ENCODE results near the gene FMOD. TPM values are rescaled to one million over a fixed set of nuclear protein-coding genes. Genes with fewer than 3 reads are reported as not detected.

Gene FMOD
- total and polyA plus RNA-seq, 4 donors: 21.8 to 140 (median 81.7) TPM

GRCh38 chr1:203378556-203379245 lies 27.8 kb upstream of the FMOD start:
- H3K4me1 ChIP-seq (ENCODE audit: control insufficient read depth, insufficient read depth, low read length): peaks cover 3% of the 10 kb centered on the region
- H3K4me3 ChIP-seq (ENCODE audit: low read depth, low read length): no peak overlapping the region
- peak in 2 of 6 donors; percentile 46 to 55 for DNase-seq (ENCODE audit: low read depth in 4 of 6, low spot score in 6 of 6)
- H3K36me3 ChIP-seq (ENCODE audit: control insufficient read depth, insufficient read depth, low read length): no peaks in the 10 kb centered on the region
- no peak overlapping the region for H3K27ac ChIP-seq (ENCODE audit: low read depth, low read length)
- 62% methylated on average over 5 of the region's 8 CpGs for WGBS (ENCODE audit: insufficient coverage)
- H3K9me3 ChIP-seq (ENCODE audit: control insufficient read depth, insufficient read depth, low read length): no peaks in the 10 kb centered on the region
- H3K27me3 ChIP-seq (ENCODE audit: control insufficient read depth, insufficient read depth, low read length): no peaks in the 10 kb centered on the region

GRCh38 chr1:203373991-203374390 lies 23.1 kb upstream of the FMOD start:
- Histone ChIP-seq H3K27ac (ENCODE audit: low read depth, low read length) (no peak overlapping the region), H3K4me1 (ENCODE audit: control insufficient read depth, insufficient read depth, low read length) (peaks cover 6% of the 10 kb centered on the region), H3K4me3 (ENCODE audit: low read depth, low read length) (no peak overlapping the region), H3K9me3 (ENCODE audit: control insufficient read depth, insufficient read depth, low read length) (no peaks in the 10 kb centered on the region), H3K27me3 (ENCODE audit: control insufficient read depth, insufficient read depth, low read length) (no peaks in the 10 kb centered on the region), H3K36me3 (ENCODE audit: control insufficient read depth, insufficient read depth, low read length) (no peaks in the 10 kb centered on the region)
- WGBS (ENCODE audit: insufficient coverage): no CpG with 5 or more reads among the region's 1 CpG
- peak in 1 of 6 donors; percentile 28 for DNase-seq (ENCODE audit: low read depth in 4 of 6, low spot score in 6 of 6)

- Histone ChIP-seq H3K27ac (ENCODE audit: low read depth, low read length) (no peak overlapping the region), H3K9me3 (ENCODE audit: control insufficient read depth, insufficient read depth, low read length) (no peaks in the 10 kb centered on the region), H3K36me3 (ENCODE audit: control insufficient read depth, insufficient read depth, low read length) (no peaks in the 10 kb centered on the region), H3K4me1 (ENCODE audit: control insufficient read depth, insufficient read depth, low read length) (peaks cover 6% of the 10 kb centered on the region), H3K4me3 (ENCODE audit: low read depth, low read length) (no peak overlapping the region), H3K27me3 (ENCODE audit: control insufficient read depth, insufficient read depth, low read length) (no peaks in the 10 kb centered on the region)
- no CpG with 5 or more reads among the region's 2 CpGs for WGBS (ENCODE audit: insufficient coverage)
- no peak for DNase-seq (ENCODE audit: low read depth in 4 of 6, low spot score in 6 of 6)
Observed at GRCh38 chr1:203373002-203373401, 22.1 kb upstream of the FMOD start.

- Histone ChIP-seq H3K27ac (ENCODE audit: low read depth, low read length) (no peak overlapping the region), H3K36me3 (ENCODE audit: control insufficient read depth, insufficient read depth, low read length) (no peaks in the 10 kb centered on the region), H3K9me3 (ENCODE audit: control insufficient read depth, insufficient read depth, low read length) (no peaks in the 10 kb centered on the region), H3K4me1 (ENCODE audit: control insufficient read depth, insufficient read depth, low read length) (peaks cover 16% of the 10 kb centered on the region), H3K27me3 (ENCODE audit: control insufficient read depth, insufficient read depth, low read length) (no peaks in the 10 kb centered on the region), H3K4me3 (ENCODE audit: low read depth, low read length) (no peak overlapping the region)
- DNase-seq (ENCODE audit: low read depth in 4 of 6, low spot score in 6 of 6): no peak
- WGBS (ENCODE audit: insufficient coverage): 92% methylated on average over 3 of the region's 3 CpGs
Observed at GRCh38 chr1:203371288-203371687, 20.4 kb upstream of the FMOD start.

GRCh38 chr1:203369666-203370065 lies 18.7 kb upstream of the FMOD start:
- no CpG with 5 or more reads among the region's 4 CpGs for WGBS (ENCODE audit: insufficient coverage)
- Histone ChIP-seq H3K4me3 (ENCODE audit: low read depth, low read length) (no peak overlapping the region), H3K4me1 (ENCODE audit: control insufficient read depth, insufficient read depth, low read length) (peaks cover 16% of the 10 kb centered on the region), H3K27ac (ENCODE audit: low read depth, low read length) (no peak overlapping the region), H3K27me3 (ENCODE audit: control insufficient read depth, insufficient read depth, low read length) (no peaks in the 10 kb centered on the region), H3K36me3 (ENCODE audit: control insufficient read depth, insufficient read depth, low read length) (no peaks in the 10 kb centered on the region), H3K9me3 (ENCODE audit: control insufficient read depth, insufficient read depth, low read length) (no peaks in the 10 kb centered on the region)
- DNase-seq (ENCODE audit: low read depth in 4 of 6, low spot score in 6 of 6): no peak

- H3K9me3 ChIP-seq (ENCODE audit: control insufficient read depth, insufficient read depth, low read length): no peaks in the 10 kb centered on the region
- no peak overlapping the region for H3K27ac ChIP-seq (ENCODE audit: low read depth, low read length)
- H3K4me3 ChIP-seq (ENCODE audit: low read depth, low read length): no peak overlapping the region
- WGBS (ENCODE audit: insufficient coverage): 83% methylated on average over 5 of the region's 6 CpGs
- H3K27me3 ChIP-seq (ENCODE audit: control insufficient read depth, insufficient read depth, low read length): no peaks in the 10 kb centered on the region
- DNase-seq (ENCODE audit: low read depth in 4 of 6, low spot score in 6 of 6): peak in 1 of 6 donors; percentile 57
- H3K36me3 ChIP-seq (ENCODE audit: control insufficient read depth, insufficient read depth, low read length): no peaks in the 10 kb centered on the region
- peaks cover 21% of the 10 kb centered on the region for H3K4me1 ChIP-seq (ENCODE audit: control insufficient read depth, insufficient read depth, low read length)
Observed at GRCh38 chr1:203368624-203369451, 17.9 kb upstream of the FMOD start.

GRCh38 chr1:203367057-203367456 lies 16.1 kb upstream of the FMOD start:
- H3K27ac ChIP-seq (ENCODE audit: low read depth, low read length): peak overlapping the region; percentile 37

GRCh38 chr1:203366476-203366875 lies 15.6 kb upstream of the FMOD start:
- WGBS (ENCODE audit: insufficient coverage): 78% methylated on average over 3 of the region's 3 CpGs
- Histone ChIP-seq H3K9me3 (ENCODE audit: control insufficient read depth, insufficient read depth, low read length) (no peaks in the 10 kb centered on the region), H3K27ac (ENCODE audit: low read depth, low read length) (no peak overlapping the region), H3K36me3 (ENCODE audit: control insufficient read depth, insufficient read depth, low read length) (no peaks in the 10 kb centered on the region), H3K4me1 (ENCODE audit: control insufficient read depth, insufficient read depth, low read length) (peaks cover 28% of the 10 kb centered on the region), H3K27me3 (ENCODE audit: control insufficient read depth, insufficient read depth, low read length) (no peaks in the 10 kb centered on the region), H3K4me3 (ENCODE audit: low read depth, low read length) (no peak overlapping the region)
- no peak for DNase-seq (ENCODE audit: low read depth in 4 of 6, low spot score in 6 of 6)

More at GRCh38 chr1:203367057-203367456, 16.1 kb upstream of the FMOD start:
- peak in 2 of 6 donors; percentile 50 to 66 for DNase-seq (ENCODE audit: low read depth in 4 of 6, low spot score in 6 of 6)
- H3K9me3 ChIP-seq (ENCODE audit: control insufficient read depth, insufficient read depth, low read length): no peaks in the 10 kb centered on the region
- peaks cover 23% of the 10 kb centered on the region for H3K4me1 ChIP-seq (ENCODE audit: control insufficient read depth, insufficient read depth, low read length)
- no peaks in the 10 kb centered on the region for H3K36me3 ChIP-seq (ENCODE audit: control insufficient read depth, insufficient read depth, low read length)
- 21% methylated on average over 4 of the region's 4 CpGs for WGBS (ENCODE audit: insufficient coverage)
- H3K4me3 ChIP-seq (ENCODE audit: low read depth, low read length): no peak overlapping the region
- no peaks in the 10 kb centered on the region for H3K27me3 ChIP-seq (ENCODE audit: control insufficient read depth, insufficient read depth, low read length)

GRCh38 chr1:203364806-203365205 lies 13.9 kb upstream of the FMOD start:
- no peaks in the 10 kb centered on the region for H3K9me3 ChIP-seq (ENCODE audit: control insufficient read depth, insufficient read depth, low read length)
- no peak overlapping the region for H3K27ac ChIP-seq (ENCODE audit: low read depth, low read length)
- no peak overlapping the region for H3K4me3 ChIP-seq (ENCODE audit: low read depth, low read length)
- H3K27me3 ChIP-seq (ENCODE audit: control insufficient read depth, insufficient read depth, low read length): no peaks in the 10 kb centered on the region
- 100% methylated on average over 1 of the region's 4 CpGs for WGBS (ENCODE audit: insufficient coverage)
- no peak for DNase-seq (ENCODE audit: low read depth in 4 of 6, low spot score in 6 of 6)
- H3K36me3 ChIP-seq (ENCODE audit: control insufficient read depth, insufficient read depth, low read length): no peaks in the 10 kb centered on the region
- H3K4me1 ChIP-seq (ENCODE audit: control insufficient read depth, insufficient read depth, low read length): peaks cover 36% of the 10 kb centered on the region
